Activated CD8-positive, alpha-beta memory T cell treated with anti-CD3 and anti-CD28 coated beads, Interleukin-2, amount 10 ng/mL, durations not matched to agents 7 days and 5 days (primary cell): ENCODE data around the gene SMIM38. TPM values are rescaled to one million over a fixed set of nuclear protein-coding genes. Genes with fewer than 3 reads are reported as not detected.

Experiments
- ATAC-seq: fragments of 150-1000 bp; cut with Tn5 transposase; one replicate; pipeline ENCODE4 v1.10.0; 2021; ENCODE audit warnings: moderate library complexity
- CTCF ChIA-PET: fragments of 350-600 bp; sonication (Branson Sonifier 250); formaldehyde crosslinking; loops from one replicate; lab custom pipeline; 2021; ENCODE audit warnings: antibody characterized with exemption; lab: Charles Lee
- DNase-seq: peaks from one replicate; pipeline ENCODE4 v3.0.0-alpha.2; 2020
- H3K27ac Mint-ChIP-seq: one replicate; pipeline ENCODE4 v1.8.0; 2021; ENCODE audit warnings: mild to moderate bottlenecking, mixed read lengths
- H3K27me3 Mint-ChIP-seq: one replicate; pipeline ENCODE4 v1.8.0; 2021; ENCODE audit warnings: mixed read lengths
- H3K36me3 Mint-ChIP-seq: one replicate; pipeline ENCODE4 v1.8.0; 2021; ENCODE audit warnings: mild to moderate bottlenecking, mixed read lengths
- H3K4me1 Mint-ChIP-seq: one replicate; pipeline ENCODE4 v1.8.0; 2021; ENCODE audit warnings: mixed read lengths
- H3K4me3 Mint-ChIP-seq: one replicate; pipeline ENCODE4 v1.8.0; 2021; ENCODE audit warnings: mild to moderate bottlenecking, moderate library complexity, mixed read lengths
- H3K9me3 Mint-ChIP-seq: one replicate; pipeline ENCODE4 v1.8.0; 2022; ENCODE audit warnings: low read depth, mixed read lengths
- total RNA-seq, 2 experiments: library from RNA; stranded (reverse); gene quantifications; one replicate each; pipeline ENCODE4 v1.2.3, GENCODE V29; 2021

Gene SMIM38
- total RNA-seq = under 1 TPM; 0.26 to 0.56 TPM

DNA sequence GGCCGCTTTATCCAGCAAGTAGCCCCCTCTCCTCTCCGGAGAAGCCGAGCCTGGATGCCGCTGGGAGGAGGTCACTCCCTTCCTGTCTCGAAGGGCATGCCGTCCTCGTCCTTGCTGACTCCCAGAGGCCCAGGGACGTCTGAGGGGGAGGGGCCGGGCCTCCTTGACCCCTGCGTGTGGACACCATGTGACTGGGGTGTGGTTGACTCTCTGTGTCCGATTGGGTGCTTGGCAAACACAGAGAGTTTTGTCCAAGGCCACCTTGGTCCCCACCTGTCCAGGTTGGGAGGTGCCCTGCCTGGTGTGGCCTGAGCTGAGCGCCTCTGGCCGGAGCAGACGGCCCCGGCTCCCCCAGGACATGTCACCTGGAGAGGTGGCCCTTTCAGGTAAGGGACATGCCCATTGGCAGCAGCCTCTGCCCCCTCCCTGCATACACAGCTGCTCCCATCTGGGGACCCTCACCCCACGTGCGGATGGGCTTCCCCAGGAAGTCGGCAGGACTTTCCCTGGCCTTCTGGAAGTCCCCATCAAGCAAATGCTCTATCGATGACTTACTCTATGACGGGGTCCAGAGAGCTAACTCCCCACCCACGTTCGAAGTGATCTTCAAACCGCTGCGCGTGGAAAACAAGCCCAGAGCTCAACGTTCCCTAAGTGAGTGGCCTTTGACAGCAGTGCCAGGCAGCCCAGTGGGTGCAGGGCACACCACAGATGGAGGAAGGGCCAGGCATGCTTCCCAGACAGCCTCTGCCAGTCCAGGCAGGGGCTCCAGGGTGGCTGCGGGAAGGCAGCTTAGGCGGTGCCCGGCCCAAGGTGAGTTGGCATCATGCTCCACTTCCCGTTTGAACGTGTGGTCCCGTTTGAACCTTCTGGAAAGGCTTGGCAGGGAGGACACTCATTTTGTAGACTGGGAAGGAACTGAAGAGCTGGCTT lies at the start of gene SMIM38:
Gene SMIM38, plus strand, starts transcription at position 634 of the 933 bp plus-strand sequence. CDS start 1,912 bp downstream, outside the sequence.
- DNase-seq = no peak
- Mint-ChIP-seq H3K9me3 (no peaks in the 10 kb centered on the region), H3K4me3 (no peak within 1 kb of the TSS), H3K4me1 (no peaks in the 10 kb centered on the region), H3K36me3 (no peaks in the 10 kb centered on the region), H3K27me3 (peaks cover 9% of the 10 kb centered on the region), H3K27ac (no peak within 1 kb of the TSS)
- CTCF ChIA-PET = no interaction called here
- no peak for ATAC-seq

DNA sequence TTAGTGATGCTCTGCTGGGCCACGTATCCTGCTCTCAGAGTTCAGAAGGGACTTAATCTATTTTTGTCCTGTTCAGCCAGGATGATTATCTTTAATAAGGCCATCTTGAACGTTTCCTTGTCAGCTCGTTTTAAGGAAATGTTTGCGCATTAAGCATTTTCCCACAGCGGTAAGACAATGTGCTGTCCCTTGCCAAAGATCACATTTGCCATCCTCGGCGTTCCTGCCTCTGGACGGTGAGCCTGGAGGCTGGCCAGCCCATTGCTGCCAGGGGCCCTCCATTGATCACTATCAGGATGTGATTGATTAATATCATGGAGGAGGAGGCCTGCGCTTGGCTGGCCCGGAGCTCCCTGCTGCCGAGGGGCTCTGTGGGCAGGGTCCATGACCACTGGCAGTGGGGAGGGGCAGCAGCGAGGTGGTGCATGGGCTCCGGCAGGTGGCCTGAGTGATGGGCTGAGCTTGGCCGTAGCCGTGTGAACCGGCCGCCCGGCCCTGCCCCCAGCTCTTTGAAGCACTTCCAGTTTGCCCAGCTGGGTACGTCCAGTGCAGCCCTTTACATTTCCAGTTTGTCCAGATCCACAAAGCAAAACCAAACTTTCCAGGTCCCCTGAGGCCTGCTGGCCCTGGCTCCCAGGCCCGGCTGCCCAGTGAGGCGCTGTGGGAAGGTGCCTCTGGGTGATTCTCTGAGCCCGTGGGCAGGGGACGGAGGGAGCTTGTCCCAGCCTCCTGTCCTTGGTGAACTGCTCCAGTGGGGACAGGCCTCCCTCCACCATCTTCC lies 49.5 kb upstream of the SMIM38 start:
- CTCF ChIA-PET = interaction anchor here (1.2 to 1.4 kb wide), 2 partner anchors 15 to 564 kb away, joined by 3 read pairs; no protein-coding TSS in a partner anchor

DNA sequence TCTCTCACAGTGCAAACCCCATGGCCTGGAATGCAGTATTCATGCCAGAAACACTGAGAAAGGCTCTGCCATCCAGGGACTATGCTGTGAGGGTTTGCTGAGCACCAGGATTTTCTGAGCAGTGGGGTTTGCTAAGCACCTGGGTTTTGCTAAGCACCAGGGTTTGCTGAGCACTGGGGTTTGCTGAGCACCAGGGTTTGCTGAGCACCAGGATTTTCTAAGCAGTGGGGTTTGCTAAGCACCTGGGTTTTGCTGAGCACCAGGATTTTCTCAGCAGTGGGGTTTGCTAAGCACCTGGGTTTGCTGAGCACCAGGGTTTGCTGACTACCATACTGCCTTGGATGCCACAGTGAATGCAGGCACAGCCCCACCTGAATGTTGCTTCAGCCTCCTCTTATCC lies 48.3 kb upstream of the SMIM38 start:
- Mint-ChIP-seq H3K4me3 (no peak overlapping the region), H3K27me3 (no peaks in the 10 kb centered on the region), H3K27ac (no peak overlapping the region), H3K4me1 (no peaks in the 10 kb centered on the region), H3K36me3 (no peaks in the 10 kb centered on the region), H3K9me3 (peaks cover 7% of the 10 kb centered on the region)
- CTCF ChIA-PET = no interaction called here
- DNase-seq (no peak), ATAC-seq (no peak)

More for the DNA sequence above, 49.5 kb upstream of the SMIM38 start:
- no peaks in the 10 kb centered on the region for H3K36me3 Mint-ChIP-seq
- peaks cover 7% of the 10 kb centered on the region for H3K9me3 Mint-ChIP-seq
- no peak overlapping the region for H3K4me3 Mint-ChIP-seq
- DNase-seq (no peak), ATAC-seq (no peak)
- no peaks in the 10 kb centered on the region for H3K27me3 Mint-ChIP-seq
- H3K27ac Mint-ChIP-seq = no peak overlapping the region
- H3K4me1 Mint-ChIP-seq = no peaks in the 10 kb centered on the region

DNA sequence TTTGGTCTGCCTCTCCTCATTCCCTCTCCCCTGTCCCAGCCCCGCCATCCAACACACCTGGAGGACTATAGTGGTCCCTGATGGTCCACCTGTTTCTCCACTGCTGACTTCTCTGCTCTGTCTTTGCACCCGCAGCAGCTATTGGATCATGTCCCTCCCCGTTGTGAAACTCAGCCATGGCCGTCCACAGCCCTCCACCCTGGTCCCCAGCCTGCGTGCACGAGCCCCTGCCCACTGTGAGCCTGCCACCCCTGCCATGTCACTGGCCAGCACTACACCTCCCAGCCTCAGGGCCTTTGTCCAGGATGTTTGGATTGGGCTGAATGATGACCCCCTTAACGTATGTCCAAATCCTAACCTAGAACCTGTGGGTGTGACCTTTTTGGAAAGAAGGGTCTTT lies 47.7 kb upstream of the SMIM38 start:
- no peak for ATAC-seq
- H3K4me1 Mint-ChIP-seq = no peaks in the 10 kb centered on the region
- peaks cover 7% of the 10 kb centered on the region for H3K9me3 Mint-ChIP-seq
- H3K27ac Mint-ChIP-seq = no peak overlapping the region
- no peak overlapping the region for H3K4me3 Mint-ChIP-seq
- CTCF ChIA-PET = no interaction called here
- DNase-seq = no peak
- H3K27me3 Mint-ChIP-seq = no peaks in the 10 kb centered on the region
- H3K36me3 Mint-ChIP-seq = no peaks in the 10 kb centered on the region

DNA sequence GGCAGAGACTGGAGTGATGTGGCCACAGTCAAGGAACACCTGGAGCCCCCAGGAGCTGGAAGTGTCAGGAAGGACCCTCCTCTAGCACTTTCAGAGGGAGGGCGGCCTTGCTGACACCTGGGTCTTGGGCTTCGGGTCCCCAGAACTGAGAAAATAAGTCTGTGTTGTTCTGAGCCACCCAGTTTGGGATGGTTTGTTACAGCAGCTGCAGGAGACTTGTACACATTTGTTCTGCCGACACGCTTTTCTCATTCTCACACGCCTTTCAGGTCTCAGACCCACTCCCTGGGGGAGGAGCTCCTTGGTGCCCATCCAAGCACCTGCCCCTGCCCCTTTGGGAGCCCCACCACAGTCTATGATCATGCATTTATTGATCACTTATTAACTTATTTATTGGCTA lies 47.2 kb upstream of the SMIM38 start:
- Mint-ChIP-seq H3K36me3 (no peaks in the 10 kb centered on the region), H3K4me3 (no peak overlapping the region), H3K27ac (no peak overlapping the region), H3K9me3 (peaks cover 7% of the 10 kb centered on the region), H3K27me3 (no peaks in the 10 kb centered on the region), H3K4me1 (no peaks in the 10 kb centered on the region)
- no peak for DNase-seq
- no peak for ATAC-seq
- CTCF ChIA-PET = interaction anchor here (0.6 kb wide), 1 partner anchor 578 kb away, joined by 3 read pairs; no protein-coding TSS in a partner anchor

DNA sequence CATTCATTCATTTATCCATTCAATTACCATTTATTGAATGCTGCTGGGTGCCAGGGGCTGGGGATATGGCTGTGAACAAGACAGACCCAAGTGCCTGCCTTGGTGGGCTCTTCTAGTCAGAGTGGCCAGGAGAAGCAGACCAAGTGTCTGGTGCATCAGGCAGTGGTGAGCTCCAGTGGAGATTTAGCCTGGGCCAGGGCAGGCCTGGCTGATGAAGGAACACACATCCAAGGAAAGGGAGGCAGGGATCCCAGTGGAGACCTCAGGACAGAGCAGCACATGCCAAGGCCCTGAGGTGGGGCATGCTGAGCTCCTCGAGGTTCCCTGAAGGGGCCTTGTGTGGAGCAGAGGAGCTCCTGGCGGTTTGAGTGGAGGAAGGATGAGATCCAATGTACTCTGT lies 46.6 kb upstream of the SMIM38 start:
- DNase-seq (no peak), ATAC-seq (no peak)
- Mint-ChIP-seq H3K36me3 (no peaks in the 10 kb centered on the region), H3K27me3 (no peaks in the 10 kb centered on the region), H3K27ac (no peak overlapping the region), H3K9me3 (peaks cover 7% of the 10 kb centered on the region), H3K4me3 (no peak overlapping the region), H3K4me1 (no peaks in the 10 kb centered on the region)
- CTCF ChIA-PET = interaction anchor here (0.6 kb wide), 1 partner anchor 577 kb away, joined by 3 read pairs; no protein-coding TSS in a partner anchor

DNA sequence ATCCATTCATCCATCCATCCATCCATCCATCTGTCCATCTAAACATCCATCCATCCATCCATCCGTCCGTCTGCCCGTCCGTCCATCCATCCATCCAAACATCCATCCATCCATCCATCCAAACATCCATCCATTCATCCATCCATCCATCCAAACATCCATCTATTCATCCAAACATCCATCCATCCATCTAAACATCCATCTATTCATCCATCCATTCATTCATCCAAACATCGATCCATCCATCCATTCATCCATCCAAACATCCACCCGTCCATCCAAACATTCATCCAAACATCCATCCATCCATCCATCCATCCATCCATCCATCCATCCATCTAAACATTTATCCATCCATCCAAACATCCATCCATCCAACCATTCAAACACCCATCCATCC lies 45.3 kb upstream of the SMIM38 start:
- CTCF ChIA-PET = no interaction called here
- H3K36me3 Mint-ChIP-seq = no peaks in the 10 kb centered on the region
- H3K27ac Mint-ChIP-seq = no peak overlapping the region
- peaks cover 7% of the 10 kb centered on the region for H3K9me3 Mint-ChIP-seq
- H3K27me3 Mint-ChIP-seq = no peaks in the 10 kb centered on the region
- no peak for DNase-seq
- H3K4me3 Mint-ChIP-seq = no peak overlapping the region
- H3K4me1 Mint-ChIP-seq = no peaks in the 10 kb centered on the region
- no peak for ATAC-seq

DNA sequence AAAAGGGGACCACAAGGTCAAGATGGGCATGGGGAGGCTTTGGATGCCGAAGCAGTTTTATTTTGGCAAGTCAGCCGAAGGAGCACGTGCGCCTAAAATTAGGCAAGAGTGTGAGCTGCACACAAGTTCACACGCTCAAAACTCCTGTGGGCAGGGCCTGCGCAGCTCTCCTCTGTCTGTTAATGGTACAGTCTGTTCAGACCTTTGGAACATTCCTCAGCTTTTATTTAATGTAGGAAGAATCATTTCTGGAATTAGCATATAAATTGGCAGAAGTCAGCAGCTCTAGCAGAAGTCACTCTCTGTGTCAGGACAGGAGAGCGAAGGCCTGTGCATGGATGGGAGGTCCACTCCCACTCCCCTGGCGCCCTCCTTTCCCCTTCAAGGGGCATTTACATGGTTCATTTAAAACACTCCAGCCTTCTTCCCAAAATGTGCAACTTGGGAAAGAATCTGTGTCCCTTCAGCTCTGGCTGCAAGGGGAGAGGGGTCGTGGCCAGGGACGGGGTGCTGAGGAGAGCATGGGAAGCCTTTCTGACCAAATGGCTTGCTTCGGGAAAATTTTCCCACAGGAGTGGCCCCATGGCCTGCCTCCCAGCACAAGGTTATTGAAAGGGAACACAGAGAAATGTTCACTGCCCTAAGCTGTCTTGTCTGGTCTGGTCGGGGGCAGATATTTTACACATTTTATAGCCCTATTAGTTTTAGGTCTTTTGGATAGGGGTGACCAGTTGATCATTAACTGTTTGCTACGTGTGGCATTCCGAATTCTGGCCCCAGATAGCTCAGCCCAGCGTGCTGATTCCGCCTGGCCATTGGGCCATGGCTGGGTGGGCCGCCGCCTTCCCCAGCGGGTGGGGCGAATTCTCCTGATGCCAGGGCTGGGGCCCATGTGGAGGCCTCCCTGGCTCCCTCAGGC lies 43.9 kb upstream of the SMIM38 start:
- no peaks in the 10 kb centered on the region for H3K4me1 Mint-ChIP-seq
- DNase-seq = no peak
- ATAC-seq = no peak
- H3K36me3 Mint-ChIP-seq = no peaks in the 10 kb centered on the region
- CTCF ChIA-PET = no interaction called here
- H3K9me3 Mint-ChIP-seq = peaks cover 7% of the 10 kb centered on the region
- H3K27ac Mint-ChIP-seq = no peak overlapping the region
- no peak overlapping the region for H3K4me3 Mint-ChIP-seq
- H3K27me3 Mint-ChIP-seq = no peaks in the 10 kb centered on the region

DNA sequence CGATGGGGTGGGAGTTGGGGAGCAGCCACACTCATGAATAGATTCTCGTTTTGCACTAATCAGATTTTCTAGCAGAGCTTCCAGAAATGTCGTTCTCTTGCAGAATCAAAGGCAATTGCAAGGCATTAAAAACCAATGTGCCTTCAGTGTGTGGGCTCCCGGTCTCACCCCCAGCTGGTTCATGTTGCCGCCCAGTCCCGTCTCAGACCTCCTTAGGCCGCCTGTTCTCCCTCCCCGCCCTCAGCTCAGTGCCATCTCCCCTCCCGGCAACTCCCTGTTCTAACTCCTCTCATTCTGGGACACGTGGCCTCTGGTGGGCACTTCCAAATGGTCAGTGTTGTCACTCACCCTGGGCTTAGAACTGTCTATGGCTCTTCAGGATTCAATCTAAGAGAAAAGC lies 42.5 kb upstream of the SMIM38 start:
- no peaks in the 10 kb centered on the region for H3K27me3 Mint-ChIP-seq
- H3K9me3 Mint-ChIP-seq = peaks cover 7% of the 10 kb centered on the region
- CTCF ChIA-PET = no interaction called here
- no peak for ATAC-seq
- no peaks in the 10 kb centered on the region for H3K36me3 Mint-ChIP-seq
- H3K4me3 Mint-ChIP-seq = no peak overlapping the region
- no peak overlapping the region for H3K27ac Mint-ChIP-seq
- DNase-seq = no peak
- no peaks in the 10 kb centered on the region for H3K4me1 Mint-ChIP-seq

DNA sequence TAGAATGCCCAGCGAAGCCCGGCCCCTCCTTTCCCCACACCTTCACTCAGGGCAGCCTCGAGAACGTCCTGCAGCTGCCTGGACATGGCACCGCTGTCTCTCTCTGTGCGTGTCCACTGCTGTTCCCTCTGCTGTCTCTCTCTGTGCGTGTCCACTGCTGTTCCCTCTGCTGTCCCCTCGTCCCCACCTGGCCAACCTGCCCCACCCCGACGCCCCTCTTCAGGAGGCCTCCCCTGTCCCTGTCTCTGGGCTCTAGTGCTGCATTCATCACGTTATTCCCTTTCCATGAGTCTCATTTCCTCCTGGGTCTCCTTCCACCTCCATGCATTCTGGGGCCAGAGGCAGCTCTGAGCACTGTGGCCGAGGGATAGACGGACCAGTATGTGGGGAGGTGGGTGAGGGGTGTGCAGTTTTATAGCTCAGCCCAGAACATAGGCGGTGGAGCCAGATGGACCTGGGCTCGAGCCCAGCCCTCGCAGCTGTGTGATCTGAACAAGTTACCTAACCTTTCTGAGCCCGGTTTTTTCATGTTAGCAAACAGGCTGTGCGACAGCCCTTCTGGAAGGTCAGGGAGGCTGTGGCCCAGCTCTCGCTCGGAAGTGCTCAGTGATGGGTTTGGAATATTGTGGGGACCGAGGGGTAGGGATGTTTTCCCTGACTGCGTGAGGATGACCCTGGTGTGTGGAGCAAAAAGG lies 41.9 kb upstream of the SMIM38 start:
- H3K27ac Mint-ChIP-seq = no peak overlapping the region
- no peaks in the 10 kb centered on the region for H3K27me3 Mint-ChIP-seq
- ATAC-seq (no peak), DNase-seq (no peak)
- no peaks in the 10 kb centered on the region for H3K4me1 Mint-ChIP-seq
- CTCF ChIA-PET = no interaction called here
- peaks cover 7% of the 10 kb centered on the region for H3K9me3 Mint-ChIP-seq
- no peaks in the 10 kb centered on the region for H3K36me3 Mint-ChIP-seq
- H3K4me3 Mint-ChIP-seq = no peak overlapping the region

DNA sequence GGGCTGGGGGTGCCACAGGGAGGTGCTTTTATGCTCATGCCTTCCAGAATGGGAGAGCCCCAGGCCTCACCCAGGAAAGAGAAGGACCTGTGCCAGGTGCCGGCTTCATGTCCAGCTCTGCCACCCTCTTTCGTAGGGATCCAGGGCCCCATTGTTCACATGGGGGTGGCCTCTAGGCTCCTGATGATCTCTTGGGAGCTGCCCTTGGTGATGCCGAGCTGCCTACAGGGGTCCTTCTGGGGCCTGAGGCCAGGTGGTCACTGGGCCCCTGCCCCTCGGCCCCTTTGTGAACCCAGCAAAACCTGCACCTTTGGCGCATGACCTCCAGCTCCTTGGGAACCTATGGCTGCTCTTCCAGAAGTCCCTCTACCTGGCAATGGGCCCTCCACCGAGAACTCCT lies 41.4 kb upstream of the SMIM38 start:
- H3K27ac Mint-ChIP-seq = no peak overlapping the region
- CTCF ChIA-PET = no interaction called here
- ATAC-seq (no peak), DNase-seq (no peak)
- no peaks in the 10 kb centered on the region for H3K36me3 Mint-ChIP-seq
- H3K4me1 Mint-ChIP-seq = no peaks in the 10 kb centered on the region
- H3K27me3 Mint-ChIP-seq = no peaks in the 10 kb centered on the region
- H3K4me3 Mint-ChIP-seq = no peak overlapping the region
- H3K9me3 Mint-ChIP-seq = peaks cover 7% of the 10 kb centered on the region

DNA sequence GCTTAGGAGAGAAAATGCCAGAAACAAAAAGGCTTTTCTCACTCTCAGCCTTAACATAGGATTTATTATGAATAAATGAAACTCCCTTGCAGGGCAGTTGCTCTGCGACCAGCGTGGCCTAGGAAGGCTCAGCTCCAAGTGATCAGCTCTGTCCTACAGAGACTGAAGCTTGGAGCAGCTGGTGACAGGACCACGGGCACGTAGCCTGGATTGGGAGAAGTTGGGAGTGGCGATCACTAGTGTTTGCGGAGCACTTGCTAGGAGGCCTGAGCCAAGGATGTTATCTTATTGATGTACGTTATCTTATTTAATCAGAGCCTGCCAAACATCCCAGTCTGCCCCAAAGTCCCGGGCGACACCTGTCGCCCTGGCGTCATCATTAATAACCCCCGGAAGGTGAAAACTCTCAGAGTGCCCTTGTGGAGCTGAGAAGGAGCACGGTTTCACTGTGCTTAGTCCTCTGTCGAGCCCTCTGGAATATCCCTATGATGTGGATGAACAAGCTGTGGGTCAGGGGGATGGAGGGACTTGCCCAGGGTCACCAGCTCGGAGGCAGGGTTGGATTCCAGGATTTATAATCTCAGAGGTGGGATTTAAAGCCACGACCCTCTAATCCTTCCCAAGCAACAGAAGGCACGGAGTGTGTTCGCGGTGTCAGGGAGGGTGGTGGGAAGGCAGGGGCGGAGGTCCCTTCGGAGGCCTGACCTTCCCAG lies 40.8 kb upstream of the SMIM38 start:
- no peaks in the 10 kb centered on the region for H3K36me3 Mint-ChIP-seq
- no peak overlapping the region for H3K27ac Mint-ChIP-seq
- CTCF ChIA-PET = no interaction called here
- no peak overlapping the region for H3K4me3 Mint-ChIP-seq
- ATAC-seq = no peak
- H3K27me3 Mint-ChIP-seq = no peaks in the 10 kb centered on the region
- no peaks in the 10 kb centered on the region for H3K4me1 Mint-ChIP-seq
- no peak for DNase-seq
- peaks cover 7% of the 10 kb centered on the region for H3K9me3 Mint-ChIP-seq
